OCI-LY3 (cell line): ENCODE data around the gene KLKB1.
"Not testable (repeated sequence)": the region's sequence is repeated elsewhere in the genome, so short reads cannot be mapped to it uniquely, and the experiment has no call there.

Experiments
- H2AFZ ChIP-seq: fragments of 200-600, 300-600 bp; shearing (Covaris generic); 2 replicates; pipeline ENCODE4 v1.6.0; 2014; ENCODE audit warnings: antibody characterized with exemption, low read depth, low read length
- H3K27ac ChIP-seq: fragments of 200-600, 300-600 bp; sonication (generic); 2 replicates; pipeline ENCODE4 v1.5.1; 2014; ENCODE audit warnings: mild to moderate bottlenecking, low read length, moderate library complexity, mixed read lengths
- H3K27me3 ChIP-seq: fragments of 200-600, 300-600 bp; sonication (generic); 2 replicates; pipeline ENCODE4 v1.6.1; 2014; ENCODE audit warnings: low read depth, low read length, mixed read lengths
- H3K36me3 ChIP-seq: fragments of 200-600, 300-600 bp; sonication (generic); replicated peaks from 2 replicates; pipeline ENCODE3; 2014; ENCODE audit warnings: low read depth, low read length, mixed read lengths
- H3K4me1 ChIP-seq: fragments of 300-600, 200-600 bp; sonication (generic); 2 replicates; pipeline ENCODE4 v1.6.1; 2014; ENCODE audit warnings: low read length, mixed read lengths
- H3K4me2 ChIP-seq: fragments of 200-600, 300-600 bp; sonication (generic); 2 replicates; pipeline ENCODE4 v1.6.1; 2014; ENCODE audit warnings: low read length, mixed read lengths
- H3K4me3 ChIP-seq: fragments of 300-600, 200-600 bp; sonication (generic); 2 replicates; pipeline ENCODE4 v1.5.1; 2014; ENCODE audit warnings: antibody characterized with exemption, mild to moderate bottlenecking, low read length, moderate library complexity
- H3K79me2 ChIP-seq: fragments of 300-600, 200-600 bp; shearing (Covaris generic); 2 replicates; pipeline ENCODE4 v1.6.1; 2014; ENCODE audit warnings: mild to moderate bottlenecking, low read length, mixed read lengths
- H3K9ac ChIP-seq: fragments of 300-600, 200-600 bp; shearing (Covaris generic); 2 replicates; pipeline ENCODE4 v1.6.0; 2014; ENCODE audit warnings: mild to moderate bottlenecking, low read length, moderate library complexity
- H3K9me3 ChIP-seq: fragments of 200-600, 300-600 bp; shearing (Covaris generic); 2 replicates; pipeline ENCODE4 v1.6.1; 2014; ENCODE audit warnings: low read length, mixed read lengths; ENCODE audit not compliant: insufficient read depth
- H4K20me1 ChIP-seq: fragments of 200-600, 300-600 bp; sonication (generic); 2 replicates; pipeline ENCODE4 v1.6.1; 2016; ENCODE audit warnings: low read length, mixed read lengths; ENCODE audit not compliant: insufficient read depth
- CTCF ChIP-seq: fragments of 200-600, 300-600 bp; sonication (generic); IDR thresholded peaks from 2 replicates; pipeline ENCODE4 v1.5.1; 2014; ENCODE audit warnings: antibody characterized with exemption, low read length, low read depth
- EZH2phosphoT487 ChIP-seq: fragments of 200-600 bp; shearing (Covaris generic); IDR thresholded peaks from 2 replicates; pipeline ENCODE4 v1.6.1; 2018; ENCODE audit warnings: antibody characterized with exemption, mixed run types, low read depth

The KLKB1 gene

GRCh38 chr4:186260117-186260503 is 32.8 kb downstream of the KLKB1 start:
- Histone ChIP-seq H3K36me3 (no peaks in the 10 kb centered on the region), H3K4me2 (no peak overlapping the region), H3K9me3 (no peaks in the 10 kb centered on the region), H4K20me1 (no peaks in the 10 kb centered on the region), H3K9ac (no peak overlapping the region), H3K79me2 (no peaks in the 10 kb centered on the region), H3K27ac (no peak overlapping the region), H3K4me3 (no peak overlapping the region), H2AFZ (no peak overlapping the region), H3K27me3 (no peaks in the 10 kb centered on the region), H3K4me1 (no peaks in the 10 kb centered on the region)
- no peak for TF ChIP-seq CTCF
- no peak for TF ChIP-seq EZH2phosphoT487

GRCh38 chr4:186260504-186261448 is 33.5 kb downstream of the KLKB1 start:
- Histone ChIP-seq H3K27ac (no peak overlapping the region), H3K9me3 (no peaks in the 10 kb centered on the region), H3K27me3 (no peaks in the 10 kb centered on the region), H3K36me3 (no peaks in the 10 kb centered on the region), H2AFZ (no peak overlapping the region), H3K4me2 (no peak overlapping the region), H3K4me3 (no peak overlapping the region), H4K20me1 (no peaks in the 10 kb centered on the region), H3K4me1 (no peaks in the 10 kb centered on the region), H3K79me2 (no peaks in the 10 kb centered on the region), H3K9ac (no peak overlapping the region)
- TF ChIP-seq EZH2phosphoT487 (no peak), CTCF (no peak)

- no peaks in the 10 kb centered on the region for H3K4me1 ChIP-seq
- no peaks in the 10 kb centered on the region for H3K36me3 ChIP-seq
- no peaks in the 10 kb centered on the region for H3K27me3 ChIP-seq
- no peak overlapping the region for H3K4me2 ChIP-seq
- no peaks in the 10 kb centered on the region for H4K20me1 ChIP-seq
- H3K4me3 ChIP-seq: no peak overlapping the region
- TF ChIP-seq EZH2phosphoT487 (no peak), CTCF (no peak)
- no peak overlapping the region for H3K27ac ChIP-seq
- no peak overlapping the region for H2AFZ ChIP-seq
- no peaks in the 10 kb centered on the region for H3K9me3 ChIP-seq
- no peak overlapping the region for H3K9ac ChIP-seq
- H3K79me2 ChIP-seq: no peaks in the 10 kb centered on the region
These were observed 37.4 kb downstream of the KLKB1 start for GRCh38 chr4:186264660-186265059.

GRCh38 chr4:186265250-186265649 is 37.9 kb downstream of the KLKB1 start:
- H3K4me2 ChIP-seq, H4K20me1 ChIP-seq, H3K79me2 ChIP-seq, H2AFZ ChIP-seq, H3K27me3 ChIP-seq, H3K36me3 ChIP-seq, H3K4me1 ChIP-seq, H3K9me3 ChIP-seq, H3K27ac ChIP-seq, H3K4me3 ChIP-seq, H3K9ac ChIP-seq: not testable (repeated sequence)
